NCI-H446 (cell line): ENCODE measurements around the gene SEMA5B.

Source experiments
- DNase-seq, 2 experiments: peaks; one replicate each; lab custom pipeline; 2025; lab: John Stamatoyannopoulos, UW

SEMA5B gene

DNA sequence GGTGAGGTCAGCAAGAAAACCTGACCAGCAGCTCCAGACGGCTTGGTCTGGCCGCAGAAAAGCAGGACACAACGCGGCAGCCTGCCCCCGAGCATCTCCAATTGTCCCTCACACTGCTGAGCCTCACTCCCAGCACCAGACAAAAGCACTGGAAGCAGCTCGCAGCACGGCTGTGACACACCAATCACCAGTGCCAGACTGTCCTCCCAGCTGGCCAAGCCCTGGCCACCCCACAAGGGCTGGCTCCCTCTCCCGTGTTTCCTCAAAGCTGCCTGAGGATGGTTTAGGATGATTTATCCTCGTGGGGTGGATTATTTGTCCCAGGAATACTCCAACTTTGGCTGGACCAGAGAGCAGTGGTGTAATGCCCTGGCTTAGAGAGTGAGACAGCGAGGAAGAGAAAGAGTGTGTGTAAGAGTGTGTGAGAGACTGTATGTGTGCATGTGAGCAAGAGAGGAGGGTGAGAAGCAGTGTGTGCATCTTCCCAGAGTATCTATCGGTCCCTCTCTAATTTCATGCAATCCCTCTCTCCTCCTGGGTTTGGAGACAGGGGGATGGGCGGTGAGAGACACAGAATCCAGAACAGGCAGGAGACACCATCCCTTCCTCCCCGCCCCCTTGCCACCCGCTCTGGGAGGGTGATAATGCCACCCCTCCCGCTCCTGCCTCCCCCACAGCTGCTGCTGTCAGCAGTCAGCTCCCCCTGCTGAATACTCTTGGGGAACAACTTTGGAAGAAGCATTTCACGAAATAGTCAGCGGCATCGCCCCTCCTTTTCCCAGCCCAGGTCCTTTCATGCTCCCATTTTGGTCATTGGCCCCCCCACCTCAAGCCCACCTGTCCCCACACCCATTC is 34.2 kb downstream of the SEMA5B start:
- DNase-seq = peak in 1 of 2 experiments; percentile 36

DNA sequence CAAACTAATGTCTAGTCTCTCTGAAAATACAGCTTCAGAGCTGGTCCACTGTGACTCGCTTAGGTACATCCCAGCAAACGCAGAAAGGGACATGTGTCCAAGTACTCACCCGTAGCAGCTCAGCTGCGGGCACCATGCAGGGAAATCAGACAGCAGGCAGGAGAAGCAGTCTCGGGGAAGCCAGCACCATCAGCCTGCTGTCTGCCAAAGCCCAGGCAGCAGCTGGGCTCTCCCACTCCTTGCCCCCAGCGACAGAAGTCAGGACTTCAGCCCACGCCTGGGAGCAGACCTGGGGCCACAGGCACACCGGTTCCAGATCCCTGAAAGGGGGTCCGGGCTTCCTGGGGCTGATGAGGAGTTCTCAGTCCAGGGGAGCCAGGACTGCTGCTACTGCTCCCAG is 34.9 kb downstream of the SEMA5B start:
- peak in 1 of 2 experiments; percentile 70 for DNase-seq

DNA sequence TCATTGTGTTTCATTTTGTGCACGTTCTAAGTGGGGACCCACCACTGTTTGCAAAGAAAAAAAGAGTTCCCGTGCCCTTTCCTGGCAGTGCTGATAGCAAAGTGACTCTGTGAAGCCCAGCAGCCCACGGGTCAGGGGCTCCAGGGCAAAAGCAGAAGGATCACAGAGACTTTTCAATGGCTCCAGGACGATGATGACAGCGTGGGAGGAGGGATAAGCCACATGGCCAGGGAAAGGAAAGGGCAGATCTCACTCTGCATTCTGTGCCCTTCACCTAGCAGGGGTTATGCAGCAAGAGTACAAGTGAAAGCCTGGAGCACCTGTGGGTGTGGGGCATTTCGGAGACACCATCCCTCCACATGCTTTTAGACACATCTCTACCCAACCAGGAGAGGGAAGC is 35.4 kb downstream of the SEMA5B start:
- no peak for DNase-seq

DNA sequence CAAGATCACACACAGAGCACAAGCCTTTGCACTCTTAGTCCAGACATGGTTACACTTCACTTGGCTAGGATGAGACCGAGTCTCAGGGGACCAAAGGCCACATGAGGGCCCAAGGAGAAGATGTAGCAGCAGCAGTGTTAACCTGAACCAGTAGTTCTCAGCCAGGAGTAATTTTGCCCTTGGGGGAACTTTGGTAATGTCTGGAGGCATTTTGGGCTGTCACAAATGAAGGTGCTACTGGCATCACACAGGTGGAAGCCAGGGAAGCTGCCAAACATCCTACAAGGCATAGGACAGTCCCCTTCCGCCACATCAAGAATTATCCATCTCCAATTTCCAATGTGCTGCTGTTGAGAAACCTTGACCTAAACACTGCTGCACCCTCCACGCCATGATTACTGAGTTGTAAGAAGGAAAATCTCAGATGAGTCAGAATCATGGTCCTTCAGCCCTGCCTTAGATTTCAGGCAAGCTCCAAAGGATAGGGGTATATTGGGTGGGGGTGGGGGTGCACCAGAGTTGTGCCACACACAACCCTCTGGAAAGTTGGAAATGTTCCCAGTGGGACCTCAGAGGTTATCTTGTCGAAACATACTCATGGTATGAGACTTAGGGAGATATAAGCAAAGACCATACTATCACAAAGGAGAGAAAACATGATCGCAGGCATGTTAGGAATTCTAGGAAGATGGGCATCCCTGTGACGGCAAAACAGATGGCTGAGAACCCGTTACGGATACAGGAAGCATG is 36.2 kb downstream of the SEMA5B start:
- no peak for DNase-seq

DNA sequence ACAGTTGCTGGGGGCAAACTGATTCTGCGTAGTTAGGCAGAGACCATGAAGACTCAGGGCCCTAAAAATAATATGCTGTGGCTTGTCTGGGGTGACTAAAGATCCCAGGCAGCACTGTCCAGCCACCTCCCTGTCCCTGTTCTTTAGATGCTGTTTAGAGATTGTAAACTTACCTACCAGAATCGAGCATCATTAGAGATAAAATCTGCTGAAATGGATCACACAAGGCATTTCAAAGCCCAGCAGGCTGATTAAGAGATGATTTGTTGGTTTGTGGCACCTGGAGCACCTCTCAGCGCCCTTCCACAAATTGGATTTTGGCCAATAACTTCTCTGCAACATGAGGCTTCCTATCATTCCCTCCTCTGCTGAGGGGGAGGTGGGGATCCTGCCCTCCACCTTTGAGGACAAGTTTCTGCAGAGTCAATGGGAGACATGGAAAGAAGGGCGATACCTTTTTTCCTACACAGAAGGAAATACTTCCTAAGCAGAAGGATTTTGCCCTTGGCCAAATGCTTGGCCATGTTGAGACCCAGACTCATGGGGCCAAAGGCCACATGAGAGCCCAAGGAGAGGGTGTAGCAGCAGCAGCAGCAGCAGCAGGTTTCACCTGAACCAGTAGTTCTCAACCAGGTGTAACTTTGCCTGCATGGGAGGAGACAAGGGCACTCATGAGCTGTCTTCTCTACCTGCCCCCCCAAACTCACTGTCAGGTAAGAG is 37.5 kb downstream of the SEMA5B start:
- DNase-seq = no peak

DNA sequence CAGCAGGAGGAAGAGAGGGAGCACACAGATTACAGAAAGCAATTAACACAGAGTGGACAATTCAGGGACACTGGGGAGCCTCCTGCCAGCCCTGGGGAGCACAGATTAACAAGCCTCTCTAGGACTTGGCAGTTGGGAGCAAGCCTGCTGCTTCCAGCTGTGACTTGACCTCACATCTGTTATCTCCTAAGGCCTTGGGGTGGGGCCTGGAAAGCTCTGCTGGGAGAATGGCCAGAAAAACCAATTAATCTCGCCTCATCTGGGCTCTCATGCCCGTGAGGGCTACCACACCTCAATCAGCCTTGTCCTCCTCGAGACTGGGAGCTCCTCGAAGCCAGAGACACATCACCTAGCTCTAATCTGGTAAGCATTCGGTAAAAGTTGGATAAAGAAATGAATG is 39.1 kb downstream of the SEMA5B start:
- DNase-seq = peak in 1 of 2 experiments; percentile 14

DNA sequence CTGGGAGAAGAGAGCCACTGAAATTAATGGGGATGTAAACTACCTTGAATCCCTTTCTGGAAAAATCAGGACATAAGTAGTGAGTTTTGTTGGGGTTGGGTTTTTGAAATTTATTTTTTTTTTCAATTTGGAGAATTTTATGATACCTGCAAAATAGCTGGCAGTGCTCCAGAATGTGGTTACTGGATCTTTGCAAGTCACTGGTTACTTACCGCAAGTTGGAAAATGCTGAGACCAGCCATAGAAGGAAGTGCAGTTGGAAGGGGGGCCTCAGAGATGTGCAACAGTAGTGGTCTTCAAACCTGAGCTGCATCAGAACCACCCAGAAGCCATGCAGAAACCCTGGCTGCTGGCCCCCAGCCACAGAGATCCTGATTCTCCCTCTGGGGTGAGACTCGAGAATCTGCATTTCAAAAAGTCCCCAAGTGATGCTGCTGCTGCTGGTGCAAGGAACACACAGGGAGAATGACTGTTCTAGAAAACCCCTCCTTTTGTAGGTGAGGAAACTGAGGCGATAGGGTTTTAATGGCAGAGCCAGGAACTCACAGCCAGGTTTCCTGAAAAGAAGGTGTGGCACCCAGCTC is 39.7 kb downstream of the SEMA5B start:
- no peak for DNase-seq

DNA sequence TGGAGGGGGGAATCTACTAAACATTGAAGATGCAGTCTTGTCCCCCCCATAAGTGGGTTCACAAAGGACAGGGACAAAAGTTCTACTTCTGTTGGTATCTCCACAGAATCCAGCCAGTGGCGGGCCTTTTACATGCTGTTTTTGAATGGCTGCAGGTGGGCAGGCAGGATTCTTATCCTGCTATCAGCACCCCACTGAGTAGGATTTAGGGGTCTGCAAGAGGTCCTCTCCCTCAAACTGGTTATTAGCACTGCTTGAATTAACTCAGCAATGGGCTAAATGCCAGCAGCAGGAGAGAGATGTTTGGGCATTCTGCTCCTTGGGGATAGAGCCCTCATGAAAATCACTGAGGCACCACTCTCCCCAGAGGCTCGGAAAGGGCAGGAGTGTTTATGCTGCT is 40.3 kb downstream of the SEMA5B start:
- DNase-seq = no peak

DNA sequence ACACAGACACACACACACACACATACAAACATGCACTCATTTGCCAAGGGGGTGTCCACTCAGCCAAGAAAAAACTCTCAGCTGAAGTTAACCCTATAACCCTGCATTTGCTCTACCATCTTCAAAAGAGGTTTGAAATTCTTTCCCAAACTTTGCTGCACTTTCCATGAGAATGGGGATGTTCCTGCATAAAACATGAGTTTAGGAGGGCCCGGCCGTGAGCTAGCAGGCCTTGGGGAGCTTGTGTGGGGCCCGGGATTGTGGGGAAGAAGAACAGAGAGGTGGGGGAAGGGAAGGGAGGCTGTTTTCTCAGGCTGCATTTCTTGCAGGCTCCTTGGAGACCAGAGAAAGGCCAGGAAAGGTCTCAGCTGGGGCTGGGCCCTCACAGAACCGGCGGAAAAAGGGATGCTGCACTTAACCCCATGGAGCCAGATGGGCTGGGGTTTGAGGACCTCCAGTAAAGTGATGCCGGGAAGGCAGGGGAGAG is 40.8 kb downstream of the SEMA5B start:
- DNase-seq = no peak

DNA sequence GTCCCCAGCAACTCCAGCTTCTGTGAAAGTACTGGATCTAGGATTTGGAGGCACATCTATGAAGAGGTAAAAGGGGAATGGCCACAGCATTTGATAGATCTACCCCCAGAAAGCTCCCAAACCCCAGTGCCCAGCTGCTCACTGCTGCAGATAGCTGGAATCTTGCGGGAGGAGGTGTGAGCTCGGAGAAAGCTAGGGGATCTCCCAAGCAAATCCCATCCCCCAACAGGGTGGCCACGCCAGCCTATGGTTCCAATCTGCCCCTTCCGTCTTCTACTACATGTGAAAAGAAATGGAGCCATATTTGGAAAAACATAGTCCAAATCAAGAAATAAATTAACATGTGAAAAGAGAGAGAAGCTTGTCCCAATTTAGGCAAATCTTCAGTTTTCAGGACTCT is 42.0 kb downstream of the SEMA5B start:
- DNase-seq = no peak

DNA sequence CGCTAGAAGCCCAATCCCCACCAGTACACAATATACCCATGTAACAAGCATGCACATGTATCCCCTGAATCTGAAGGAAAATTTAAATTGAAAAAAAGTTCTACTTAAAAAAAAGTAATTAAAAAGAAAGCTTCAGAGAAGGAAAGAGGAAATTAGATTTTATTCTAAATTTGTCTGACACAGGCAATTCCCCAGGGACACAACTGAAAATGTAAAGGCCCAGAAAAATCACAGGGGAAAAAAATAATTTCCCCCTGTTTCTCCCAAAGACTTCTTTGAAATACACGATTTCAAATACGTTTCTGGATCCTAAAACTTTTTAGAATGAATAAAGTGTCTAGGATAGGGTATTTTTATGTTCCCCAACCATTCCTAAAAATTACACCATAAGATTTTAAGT is 42.9 kb downstream of the SEMA5B start:
- no peak for DNase-seq

DNA sequence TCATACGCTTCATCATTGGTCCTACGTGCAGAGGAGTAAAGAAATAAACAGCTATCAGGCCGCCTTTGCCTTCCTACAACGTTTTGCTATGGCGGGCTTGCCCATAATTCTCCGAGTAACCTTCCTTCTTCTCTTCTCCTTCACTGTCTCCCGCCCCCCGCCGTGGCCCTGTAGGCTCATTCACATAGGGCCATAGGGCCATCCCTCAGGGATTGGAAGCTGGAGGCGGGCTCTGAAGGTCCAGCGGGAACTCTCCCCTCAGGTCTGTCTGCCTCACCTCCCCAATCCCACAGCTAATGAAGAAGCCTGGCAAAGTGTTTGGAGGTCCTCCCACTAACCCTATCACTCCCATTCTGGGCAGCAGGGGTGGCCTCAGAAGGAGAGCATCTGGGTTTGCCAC is 43.6 kb downstream of the SEMA5B start:
- DNase-seq = no peak

DNA sequence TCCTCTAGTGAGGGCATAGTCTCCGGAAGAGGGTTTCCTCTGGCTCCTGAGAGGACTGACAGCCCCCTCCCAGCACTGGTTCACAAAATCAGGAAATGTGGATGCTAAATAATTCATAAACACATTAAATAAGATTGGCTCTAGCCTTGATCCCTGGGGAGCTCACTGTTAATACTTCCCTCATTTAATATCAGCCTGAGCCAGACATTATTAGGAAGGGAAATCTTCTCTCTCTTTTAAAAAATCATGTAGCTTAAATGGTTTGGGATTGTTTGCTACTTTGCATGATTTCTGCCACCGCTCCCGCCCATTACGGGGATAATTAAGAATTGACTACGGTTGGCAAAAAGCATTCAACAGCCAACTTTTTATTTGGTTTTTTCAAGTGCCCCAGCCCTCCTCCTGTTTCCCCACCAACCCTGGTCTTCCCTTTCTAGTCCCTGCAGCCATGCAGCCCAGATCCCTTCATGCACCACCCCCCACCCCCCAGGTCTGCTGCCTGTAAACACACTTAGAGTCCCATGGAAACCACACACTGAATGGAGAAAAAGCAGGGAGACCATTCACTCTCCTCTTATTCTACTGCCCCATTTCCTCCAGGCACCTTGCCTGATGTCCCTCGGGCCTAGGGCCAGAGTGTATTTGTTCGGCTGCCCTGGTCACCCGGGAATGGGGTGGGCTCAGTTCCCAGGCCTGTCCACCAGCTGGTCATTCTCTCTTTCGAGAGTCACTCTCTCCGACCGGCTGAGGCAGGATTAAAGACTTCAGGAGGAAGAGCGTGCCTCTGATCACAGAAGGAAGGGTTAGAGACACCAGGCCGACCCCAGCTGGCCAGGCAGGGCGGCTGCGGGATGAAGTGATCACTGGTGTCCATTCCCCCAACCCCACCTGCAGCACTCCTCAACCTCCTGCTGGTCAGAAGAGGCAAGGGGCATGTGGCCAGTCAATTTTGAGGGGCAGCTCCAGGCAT is 45.1 kb downstream of the SEMA5B start:
- peak in 1 of 2 experiments; percentile 31 for DNase-seq

DNA sequence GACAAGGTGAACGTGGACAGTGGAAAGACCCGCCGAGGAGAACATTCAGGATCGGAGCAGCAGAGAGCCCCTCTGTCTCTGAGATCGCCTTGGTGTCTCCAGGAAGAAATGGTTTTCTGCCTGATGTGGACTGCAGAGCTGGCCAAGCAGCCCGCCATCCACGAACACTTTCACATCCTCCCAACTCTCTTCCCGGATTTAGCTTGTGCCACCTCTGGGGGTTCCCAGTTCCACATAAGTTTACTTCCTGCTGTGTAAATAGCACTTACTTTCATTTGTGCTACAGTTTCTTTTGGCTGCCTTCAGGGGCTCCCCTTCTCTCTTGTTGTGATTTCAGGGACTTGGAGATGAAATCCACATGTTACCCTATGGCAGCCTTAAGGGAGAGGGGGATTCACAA is 48.4 kb downstream of the SEMA5B start:
- no peak for DNase-seq

DNA sequence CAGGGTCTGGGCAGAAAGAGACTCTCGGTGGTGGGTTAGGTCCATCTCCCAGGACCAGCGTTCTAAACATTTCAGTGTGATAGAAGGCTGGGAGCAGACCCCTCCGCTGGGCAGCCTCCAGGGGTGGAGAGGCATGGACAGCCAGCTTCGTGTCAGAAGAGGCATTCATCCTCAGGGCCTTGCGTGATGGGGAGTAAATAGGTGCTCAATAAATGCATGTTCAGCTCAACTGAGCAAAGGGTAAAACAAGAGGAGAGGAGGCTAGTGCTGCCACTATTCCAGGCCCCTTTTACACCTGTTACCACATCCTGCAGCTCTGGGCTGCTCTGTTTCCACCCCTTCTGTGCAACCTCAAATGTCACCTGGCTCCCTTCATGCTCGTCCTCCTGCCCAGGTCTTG is 49.0 kb downstream of the SEMA5B start:
- DNase-seq = no peak

DNA sequence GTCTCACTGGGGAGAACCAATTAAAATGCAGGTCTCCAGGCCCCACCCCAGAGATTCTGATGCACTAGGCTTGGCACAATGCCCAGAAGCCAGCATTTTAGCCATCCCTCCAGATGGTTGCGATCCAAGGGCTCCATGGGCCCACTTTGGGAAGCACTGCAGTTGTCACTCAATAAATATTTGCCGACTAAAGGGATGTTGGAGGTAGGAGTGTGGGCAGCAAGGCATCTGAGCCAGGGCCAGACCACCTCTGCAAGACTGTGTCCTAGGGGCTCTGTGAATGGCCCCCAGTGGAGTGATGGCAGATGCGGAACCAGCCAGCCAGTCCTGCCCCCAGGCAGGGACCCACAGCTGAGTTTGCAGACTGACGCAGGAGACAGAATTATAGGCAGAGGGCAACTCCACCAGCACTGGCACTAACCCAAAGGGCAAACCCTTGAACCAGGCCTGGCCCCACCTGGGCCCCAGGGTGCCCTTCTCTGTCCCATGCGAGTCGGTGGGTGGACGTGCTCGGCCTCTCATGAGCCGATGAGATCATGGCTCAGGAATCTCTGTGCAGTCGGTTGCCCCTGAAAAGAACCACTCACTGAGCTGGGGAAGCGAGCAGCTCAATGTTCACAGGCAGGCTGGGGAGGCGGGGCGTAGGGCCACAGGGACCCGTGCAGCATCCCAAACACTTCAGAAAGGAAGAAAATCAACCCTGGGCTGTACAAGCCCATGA is 49.7 kb downstream of the SEMA5B start:
- peak; percentile 62 to 92 for DNase-seq

DNA sequence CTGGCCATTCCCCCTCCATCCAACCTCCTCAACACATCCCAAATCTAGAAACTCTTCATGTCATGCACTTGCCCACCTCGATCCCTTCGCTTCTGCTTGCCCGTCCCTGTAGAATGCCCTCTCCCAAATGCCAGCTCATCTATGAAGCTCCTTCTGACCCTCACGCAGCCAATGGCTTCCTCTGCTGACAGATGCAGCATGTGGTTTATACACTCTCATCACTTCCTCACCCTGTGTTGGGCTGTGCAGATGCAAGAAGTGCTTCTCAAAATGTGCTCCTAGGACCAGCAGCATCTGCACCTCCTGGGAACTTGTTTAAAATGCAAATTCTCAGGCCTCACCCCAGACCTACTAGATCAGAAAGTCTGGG is 51.7 kb downstream of the SEMA5B start:
- DNase-seq = no peak

DNA sequence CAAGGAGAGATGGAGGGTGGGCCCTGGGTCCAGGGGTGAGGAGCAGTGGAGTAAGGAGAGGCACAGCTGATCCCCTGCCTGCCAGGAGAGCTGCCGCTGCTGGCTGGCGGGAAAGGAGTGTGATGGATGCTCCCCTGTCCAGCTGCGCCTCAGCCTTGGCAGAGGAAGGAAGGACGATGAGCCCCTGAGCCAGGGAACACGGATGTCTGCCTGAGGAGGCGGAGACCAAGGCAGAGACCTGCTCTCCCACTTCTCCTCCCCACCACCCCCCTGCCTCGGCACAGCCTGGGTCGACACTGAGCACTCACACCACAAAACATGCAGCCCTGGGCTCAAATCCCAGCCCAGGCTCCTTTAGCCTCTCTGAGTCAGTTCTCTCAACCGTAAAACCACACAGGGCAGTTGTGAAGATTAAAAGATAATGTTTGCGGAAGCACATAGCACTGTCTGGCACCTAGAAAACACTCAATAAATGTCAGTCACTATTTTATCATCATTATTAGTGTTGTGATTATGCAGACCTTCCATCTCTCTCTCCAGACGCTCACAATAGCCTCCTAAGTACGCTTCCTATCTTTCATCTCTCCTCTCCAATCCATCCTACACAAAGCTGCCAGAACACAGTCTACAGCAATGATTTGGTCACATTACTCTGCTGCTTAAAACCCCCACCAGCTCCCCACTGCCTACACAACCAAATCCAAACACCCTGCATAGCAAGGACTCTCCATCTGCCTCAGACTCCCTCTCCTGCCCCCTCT is 52.2 kb downstream of the SEMA5B start:
- peak in 1 of 2 experiments; percentile 21 for DNase-seq

DNA sequence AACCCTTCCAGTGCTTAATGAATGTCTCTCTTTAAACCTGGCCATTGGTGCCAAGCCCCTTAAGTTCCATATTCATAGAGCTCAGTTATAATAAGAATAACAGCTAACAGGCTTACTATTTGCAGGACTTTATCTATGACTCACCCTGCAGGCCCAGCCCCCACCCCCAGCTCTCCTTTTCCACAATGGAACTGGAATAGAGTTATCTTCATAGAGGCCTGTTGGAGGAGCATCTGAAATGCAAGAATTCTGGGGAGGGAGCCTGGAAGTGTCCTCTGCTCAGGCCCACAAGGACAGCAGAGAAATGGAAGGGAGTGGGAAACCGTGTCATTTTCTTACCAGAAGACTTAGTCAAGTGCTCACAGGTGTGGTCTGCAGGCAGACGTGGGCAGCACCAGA is 52.8 kb downstream of the SEMA5B start:
- DNase-seq = no peak
